Subcutaneous abdominal adipose tissue (tissue), 5 donors: ENCODE measurements around the gene RASL12.

Source experiments
- H3K27ac ChIP-seq: one replicate; pipeline ENCODE4 v1.7.0; 2013; ENCODE audit warnings: low read depth, mild to moderate bottlenecking, inconsistent platforms, low read length, moderate library complexity
- H3K27me3 ChIP-seq, 5 donors: one replicate each; pipeline ENCODE4 v1.7.0; 2013; ENCODE audit warnings: low read length in 5 of 5, inconsistent platforms in 1 of 5; ENCODE audit not compliant: control insufficient read depth in 5 of 5, insufficient read depth in 4 of 5
- H3K36me3 ChIP-seq, 5 donors: one replicate each; pipeline ENCODE4 v1.7.0; 2013; ENCODE audit warnings: low read length in 5 of 5; ENCODE audit not compliant: control insufficient read depth in 5 of 5, insufficient read depth in 5 of 5
- H3K4me1 ChIP-seq, 5 donors: one replicate each; pipeline ENCODE4 v1.7.0; 2013; ENCODE audit warnings: low read length in 5 of 5, mild to moderate bottlenecking in 3 of 5, moderate library complexity in 1 of 5; ENCODE audit not compliant: control insufficient read depth in 5 of 5, insufficient read depth in 5 of 5
- H3K4me3 ChIP-seq, 5 donors: one replicate each; pipeline ENCODE4 v1.7.0; 2013; ENCODE audit warnings: low read length in 5 of 5, low read depth in 1 of 5
- H3K9ac ChIP-seq, 5 donors: one replicate each; pipeline ENCODE4 v1.7.0; 2013; ENCODE audit warnings: low read length in 5 of 5, mild to moderate bottlenecking in 4 of 5, moderate library complexity in 3 of 5
- H3K9me3 ChIP-seq, 5 donors: one replicate each; pipeline ENCODE4 v1.7.0; 2013; ENCODE audit warnings: low read length in 5 of 5; ENCODE audit not compliant: control insufficient read depth in 5 of 5
- donor health status: healthy.
- donor health status: healthy.
- donor health status: healthy.
- donor health status: healthy.
- donor health status: healthy.

Gene RASL12

DNA sequence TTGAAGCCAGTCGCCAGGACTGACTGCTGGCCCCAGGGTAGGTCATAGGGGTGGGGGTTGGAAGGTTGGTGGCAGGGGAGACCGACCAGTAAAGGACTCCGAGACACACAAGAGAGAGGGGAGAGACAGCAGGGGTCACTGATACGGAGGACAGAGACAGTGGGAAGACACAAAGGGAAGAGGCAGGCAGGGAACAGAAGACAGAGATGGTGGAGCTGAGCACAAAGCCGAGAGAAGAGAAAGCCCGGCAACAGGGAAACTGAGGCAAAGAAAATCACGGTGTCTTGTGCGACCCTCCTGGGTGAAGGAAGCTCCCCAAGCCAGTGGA, 510 bp downstream of the RASL12 start:
- Histone ChIP-seq H3K4me3 (peak overlapping the region; percentile 35 to 68 (median 61)), H3K36me3 (no peaks in the 10 kb centered on the region), H3K27me3 (peaks cover 10 to 20% (median 14%) of the 10 kb centered on the region in 5 donors), H3K9ac (peak overlapping the region in 1 of 5 donors; percentile 4), H3K27ac (peak overlapping the region; percentile 35), H3K9me3 (no peaks in the 10 kb centered on the region), H3K4me1 (peaks cover 4 to 51% (median 36%) of the 10 kb centered on the region in 5 donors)

- Histone ChIP-seq H3K4me3 (peak overlapping the region; percentile 35 to 68 (median 61)), H3K9ac (peak overlapping the region in 1 of 5 donors; percentile 4), H3K27me3 (peaks cover 10 to 20% (median 14%) of the 10 kb centered on the region in 5 donors), H3K4me1 (peaks cover 4 to 49% (median 31%) of the 10 kb centered on the region in 5 donors), H3K9me3 (no peaks in the 10 kb centered on the region), H3K36me3 (no peaks in the 10 kb centered on the region), H3K27ac (peak overlapping the region; percentile 35)
Observed at GRCh38 chr15:65066635-65067316, 1.0 kb downstream of the RASL12 start.

GRCh38 chr15:65066001-65066634, 1.7 kb downstream of the RASL12 start:
- Histone ChIP-seq H3K9ac (no peak overlapping the region), H3K4me1 (peaks cover 2 to 46% (median 26%) of the 10 kb centered on the region in 5 donors)

DNA sequence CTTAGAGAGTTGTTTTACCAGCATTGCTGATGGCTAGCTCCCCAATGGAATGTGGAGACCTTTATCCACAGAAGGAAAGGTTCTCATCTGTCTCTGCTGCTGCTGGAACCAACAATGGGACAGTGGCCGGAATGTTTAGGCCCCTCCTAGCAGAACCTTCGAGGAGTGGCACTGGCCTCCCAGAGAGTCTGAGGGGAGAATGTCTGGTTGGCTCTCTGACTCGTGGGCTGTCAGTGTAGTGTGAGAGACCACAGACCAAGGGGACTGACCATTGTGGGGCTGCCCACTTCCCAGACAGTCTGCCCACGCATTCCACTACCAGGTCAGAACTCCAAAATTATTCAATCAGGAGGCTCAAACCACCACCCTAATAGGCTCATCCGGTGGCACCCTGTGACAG, 5.1 kb downstream of the RASL12 start:
- Histone ChIP-seq H3K27me3 (peaks cover 7 to 18% (median 17%) of the 10 kb centered on the region in 5 donors), H3K4me3 (no peak overlapping the region), H3K9ac (no peak overlapping the region), H3K27ac (no peak overlapping the region), H3K9me3 (peaks cover 0 to 4% (median 0%) of the 10 kb centered on the region in 5 donors), H3K4me1 (peaks cover 0 to 34% (median 12%) of the 10 kb centered on the region in 5 donors), H3K36me3 (peaks cover 0 to 10% (median 0%) of the 10 kb centered on the region in 5 donors)

More at GRCh38 chr15:65066001-65066634, 1.7 kb downstream of the RASL12 start:
- Histone ChIP-seq H3K36me3 (no peaks in the 10 kb centered on the region), H3K27me3 (peaks cover 10 to 20% (median 14%) of the 10 kb centered on the region in 5 donors), H3K4me3 (peak overlapping the region in 1 of 5 donors; percentile 61), H3K27ac (no peak overlapping the region), H3K9me3 (no peaks in the 10 kb centered on the region)

DNA sequence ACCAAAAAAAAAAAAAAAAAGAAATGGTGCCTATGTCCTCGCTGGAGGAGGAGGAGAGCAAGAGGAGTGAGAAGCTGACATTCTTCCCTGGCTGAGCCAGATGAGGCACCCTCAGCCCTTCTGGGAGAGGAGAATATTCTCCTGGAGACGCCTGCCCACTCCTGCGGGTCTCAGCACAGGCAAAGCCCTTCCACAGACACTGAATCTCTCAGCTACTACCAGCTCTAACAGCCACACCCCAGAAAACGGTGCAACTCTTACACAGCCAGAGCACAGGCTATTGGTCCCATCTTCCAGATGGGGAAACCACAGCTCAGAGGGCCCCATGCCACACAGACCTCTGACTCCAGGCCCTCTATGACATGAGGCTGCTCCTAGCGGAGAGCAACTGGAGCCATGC, 5.7 kb downstream of the RASL12 start:
- H3K9me3 ChIP-seq: peaks cover 0 to 4% (median 0%) of the 10 kb centered on the region in 5 donors
- H3K27ac ChIP-seq: no peak overlapping the region
- no peak overlapping the region for H3K9ac ChIP-seq
- peaks cover 0 to 30% (median 7%) of the 10 kb centered on the region in 5 donors for H3K4me1 ChIP-seq
- H3K27me3 ChIP-seq: peaks cover 2 to 13% (median 11%) of the 10 kb centered on the region in 5 donors
- H3K36me3 ChIP-seq: peaks cover 0 to 10% (median 3%) of the 10 kb centered on the region in 5 donors
- H3K4me3 ChIP-seq: no peak overlapping the region

- Histone ChIP-seq H3K36me3 (peaks cover 0 to 10% (median 3%) of the 10 kb centered on the region in 5 donors), H3K4me3 (no peak overlapping the region), H3K4me1 (peaks cover 0 to 30% (median 7%) of the 10 kb centered on the region in 5 donors), H3K27me3 (peaks cover 0 to 10% (median 6%) of the 10 kb centered on the region in 5 donors), H3K9me3 (peaks cover 0 to 4% (median 0%) of the 10 kb centered on the region in 5 donors), H3K27ac (no peak overlapping the region), H3K9ac (no peak overlapping the region)
Observed at GRCh38 chr15:65060641-65061397, 7.0 kb downstream of the RASL12 start.

DNA sequence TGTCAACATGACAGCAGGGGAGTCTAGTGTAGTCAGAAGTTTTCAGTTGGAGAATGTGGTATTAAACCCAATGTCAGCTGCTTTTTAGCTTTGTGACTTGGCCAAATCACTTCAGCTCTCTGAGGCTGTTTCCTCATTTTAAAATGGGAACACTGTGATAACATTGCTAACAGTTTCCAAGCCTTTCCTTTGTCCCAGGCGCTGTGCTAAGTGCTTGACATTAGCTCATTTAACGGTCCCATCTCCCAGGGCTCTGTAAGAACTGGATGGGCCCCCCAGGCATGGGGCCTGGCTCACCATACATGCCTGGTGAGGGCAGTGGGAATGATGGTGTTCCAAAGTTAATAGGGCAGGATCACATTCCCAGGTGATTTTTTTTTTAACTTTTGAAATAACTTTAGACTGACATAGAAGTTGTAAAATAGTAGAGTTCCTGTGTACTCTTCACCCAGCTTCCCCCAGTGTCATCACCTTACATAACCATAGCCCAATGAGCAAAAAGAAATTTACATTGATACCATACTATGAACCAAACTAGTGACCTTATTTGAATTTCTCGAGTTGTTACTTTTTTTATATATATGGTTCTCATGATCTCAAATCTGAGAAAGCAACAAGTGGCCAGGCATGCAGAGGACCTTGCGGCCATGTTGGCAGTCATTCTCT, 7.7 kb downstream of the RASL12 start:
- Histone ChIP-seq H3K9ac (no peak overlapping the region), H3K27ac (no peak overlapping the region), H3K4me1 (peaks cover 3 to 35% (median 10%) of the 10 kb centered on the region in 5 donors), H3K9me3 (peaks cover 0 to 4% (median 0%) of the 10 kb centered on the region in 5 donors), H3K36me3 (peaks cover 0 to 10% (median 3%) of the 10 kb centered on the region in 5 donors), H3K27me3 (peaks cover 0 to 5% (median 2%) of the 10 kb centered on the region in 5 donors), H3K4me3 (no peak overlapping the region)

GRCh38 chr15:65059369-65059750, 8.4 kb downstream of the RASL12 start:
- Histone ChIP-seq H3K36me3 (peaks cover 0 to 10% (median 6%) of the 10 kb centered on the region in 5 donors), H3K9me3 (peaks cover 0 to 4% (median 0%) of the 10 kb centered on the region in 5 donors), H3K4me1 (peaks cover 3 to 35% (median 10%) of the 10 kb centered on the region in 5 donors), H3K4me3 (no peak overlapping the region), H3K9ac (no peak overlapping the region), H3K27me3 (peaks cover 0 to 3% (median 0%) of the 10 kb centered on the region in 5 donors), H3K27ac (no peak overlapping the region)
